Measurements from ENCODE around the gene VAC14.

Gene VAC14

DNA sequence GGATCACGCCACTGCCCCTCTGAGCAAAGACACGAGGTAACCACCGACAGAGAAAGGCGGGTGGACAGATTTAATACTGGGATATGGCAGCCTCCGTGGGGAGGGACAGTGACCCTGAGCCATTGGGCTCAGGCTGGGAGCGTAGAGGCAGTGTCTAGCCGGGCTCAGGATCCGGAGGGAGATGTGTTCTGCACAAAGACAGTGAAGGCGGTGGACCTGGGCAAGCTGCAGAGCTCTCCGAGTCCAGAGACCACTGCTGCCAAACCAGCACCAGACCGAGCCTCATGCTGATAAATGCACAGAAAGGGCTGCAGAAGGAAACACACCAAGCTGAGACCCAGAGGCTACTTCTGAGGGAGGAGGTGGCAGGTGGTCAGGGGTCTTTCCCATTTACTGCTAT, 88.6 kb downstream of the VAC14 start:
- TF ChIP-seq, protein P1, sequence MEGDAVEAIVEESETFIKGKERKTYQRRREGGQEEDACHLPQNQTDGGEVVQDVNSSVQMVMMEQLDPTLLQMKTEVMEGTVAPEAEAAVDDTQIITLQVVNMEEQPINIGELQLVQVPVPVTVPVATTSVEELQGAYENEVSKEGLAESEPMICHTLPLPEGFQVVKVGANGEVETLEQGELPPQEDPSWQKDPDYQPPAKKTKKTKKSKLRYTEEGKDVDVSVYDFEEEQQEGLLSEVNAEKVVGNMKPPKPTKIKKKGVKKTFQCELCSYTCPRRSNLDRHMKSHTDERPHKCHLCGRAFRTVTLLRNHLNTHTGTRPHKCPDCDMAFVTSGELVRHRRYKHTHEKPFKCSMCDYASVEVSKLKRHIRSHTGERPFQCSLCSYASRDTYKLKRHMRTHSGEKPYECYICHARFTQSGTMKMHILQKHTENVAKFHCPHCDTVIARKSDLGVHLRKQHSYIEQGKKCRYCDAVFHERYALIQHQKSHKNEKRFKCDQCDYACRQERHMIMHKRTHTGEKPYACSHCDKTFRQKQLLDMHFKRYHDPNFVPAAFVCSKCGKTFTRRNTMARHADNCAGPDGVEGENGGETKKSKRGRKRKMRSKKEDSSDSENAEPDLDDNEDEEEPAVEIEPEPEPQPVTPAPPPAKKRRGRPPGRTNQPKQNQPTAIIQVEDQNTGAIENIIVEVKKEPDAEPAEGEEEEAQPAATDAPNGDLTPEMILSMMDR (IDR thresholded peaks at IDR 0.05; ENCODE audit: extremely low read depth, missing control alignments), result no peak
- DNase-seq (ENCODE audit: low spot score), result no peak

DNA sequence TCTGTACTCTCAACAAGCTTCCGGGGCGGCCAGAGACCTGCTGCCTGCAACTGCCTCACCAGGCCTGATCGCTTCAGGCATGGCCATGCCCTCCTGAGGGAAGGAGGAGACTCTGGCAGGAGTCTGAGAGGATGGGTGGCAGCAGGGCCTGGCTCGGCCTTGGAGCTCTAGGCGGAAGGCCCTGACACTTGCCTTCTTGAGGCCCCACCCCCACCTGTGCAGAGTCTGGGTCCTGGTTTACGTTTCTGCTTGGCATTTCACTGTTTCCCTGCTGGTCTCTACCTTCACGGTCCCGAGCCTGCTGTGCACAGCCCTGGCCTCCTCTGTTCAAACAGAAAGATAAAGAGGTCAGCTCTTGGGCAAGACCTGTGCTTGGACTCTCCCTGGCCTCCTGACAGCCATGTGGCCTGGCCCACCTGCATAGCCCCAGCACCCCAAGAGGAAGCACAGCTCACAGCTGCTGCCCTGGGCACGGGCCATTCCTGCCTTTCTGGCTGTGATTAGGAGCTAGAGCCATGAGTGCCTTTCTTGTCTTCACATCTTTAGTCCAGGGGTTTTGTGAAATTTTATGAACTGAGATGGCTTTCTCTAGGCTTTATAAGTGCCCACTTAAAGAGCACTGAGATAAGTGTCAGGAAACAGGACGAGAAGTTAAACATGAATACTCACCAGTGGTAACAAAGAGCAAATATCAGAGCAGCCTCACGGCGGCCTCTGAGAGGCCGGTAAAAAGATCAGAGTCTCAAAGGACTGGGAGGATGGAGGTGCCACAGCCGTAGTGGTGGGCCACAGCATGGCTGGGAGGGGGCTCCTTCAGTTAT, 89.5 kb downstream of the VAC14 start:
- DNase-seq (ENCODE audit: low spot score), result no peak
- TF ChIP-seq, protein P1 (IDR thresholded peaks at IDR 0.05; ENCODE audit: extremely low read depth, missing control alignments), result no peak

DNA sequence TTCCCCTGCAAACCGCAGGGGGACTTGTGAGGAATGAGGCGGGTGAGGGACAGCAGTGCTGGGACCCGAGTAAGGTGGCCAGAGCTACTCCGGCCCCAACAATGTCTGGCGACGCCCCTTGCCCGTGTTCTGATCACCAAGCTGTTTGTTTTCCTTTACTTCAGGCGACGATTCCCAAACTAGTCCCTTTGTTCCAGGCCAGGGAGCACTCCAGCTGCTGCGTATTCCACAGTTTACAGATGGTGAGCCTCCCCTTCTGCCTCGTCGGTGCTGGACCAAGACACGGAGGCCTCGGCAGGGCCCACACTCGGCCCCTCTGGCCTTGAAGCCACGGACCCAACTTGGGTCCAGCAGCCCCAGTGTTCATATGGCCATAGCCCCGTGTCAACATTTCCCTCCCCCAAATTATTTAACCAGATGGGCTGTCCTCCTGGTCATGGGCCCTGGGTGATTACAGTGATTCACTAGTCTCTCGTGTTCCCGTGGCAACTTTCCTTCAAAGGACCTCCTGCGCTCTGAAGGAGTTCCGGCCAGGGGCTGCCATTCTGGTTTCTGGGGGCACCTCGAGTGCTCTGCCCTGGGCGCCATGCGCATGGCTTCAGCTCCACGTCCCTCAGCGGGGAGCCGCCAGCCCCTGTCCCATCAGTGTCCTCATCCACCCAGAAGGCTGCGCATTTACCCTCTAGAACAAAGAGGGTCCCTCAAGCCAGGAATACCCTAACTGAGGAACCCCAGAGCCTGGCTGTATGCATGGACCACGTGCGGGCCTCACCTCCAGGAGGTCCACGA, 90.3 kb downstream of the VAC14 start:
- TF ChIP-seq, protein P1 (IDR thresholded peaks at IDR 0.05; ENCODE audit: extremely low read depth, missing control alignments), result no peak
- DNase-seq (ENCODE audit: low spot score), result no peak

DNA sequence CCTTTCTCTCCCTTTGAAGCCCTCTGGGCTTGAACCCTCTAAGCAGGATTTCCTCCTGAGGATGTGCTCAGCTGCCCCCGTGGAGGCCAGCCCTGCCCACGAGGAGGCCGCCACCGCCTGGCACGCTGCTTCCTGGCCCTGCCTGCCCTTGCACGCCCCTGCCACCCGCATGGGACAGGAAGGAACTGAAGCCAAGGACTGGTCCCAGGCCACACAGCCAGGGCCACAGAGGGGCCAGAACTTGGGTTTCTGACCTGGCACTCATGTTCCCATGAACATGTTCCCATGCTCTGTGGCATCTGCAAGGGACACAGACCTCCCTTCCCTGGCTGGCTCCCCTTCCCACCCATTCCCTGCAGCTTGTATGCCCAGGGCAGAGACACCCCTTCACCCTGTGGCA, 91.0 kb downstream of the VAC14 start:
- no peak for DNase-seq (ENCODE audit: low spot score)
- TF ChIP-seq, protein P1 (IDR thresholded peaks at IDR 0.05; ENCODE audit: extremely low read depth, missing control alignments), result no peak

DNA sequence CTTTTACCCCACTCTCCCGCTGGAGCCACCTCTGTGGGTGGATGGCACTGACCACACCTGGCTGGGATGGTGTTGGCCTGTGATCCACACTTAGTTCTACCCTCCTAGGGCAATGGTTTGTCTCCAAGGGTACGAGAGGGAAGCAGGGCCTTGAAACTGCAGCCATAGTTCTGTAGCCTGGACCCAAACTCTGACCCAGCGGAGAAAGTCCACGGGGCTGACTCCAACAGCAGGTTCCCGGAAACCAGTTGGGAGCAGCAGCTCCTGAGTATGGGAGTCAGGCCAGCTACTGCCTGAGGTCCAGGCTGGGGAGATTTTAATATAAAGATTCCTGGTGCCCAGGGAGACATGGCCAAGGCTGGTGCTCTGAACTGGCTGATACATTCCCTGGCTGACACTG, 91.5 kb downstream of the VAC14 start:
- TF ChIP-seq, protein P1 (IDR thresholded peaks at IDR 0.05; ENCODE audit: extremely low read depth, missing control alignments), result no peak
- no peak for DNase-seq (ENCODE audit: low spot score)

DNA sequence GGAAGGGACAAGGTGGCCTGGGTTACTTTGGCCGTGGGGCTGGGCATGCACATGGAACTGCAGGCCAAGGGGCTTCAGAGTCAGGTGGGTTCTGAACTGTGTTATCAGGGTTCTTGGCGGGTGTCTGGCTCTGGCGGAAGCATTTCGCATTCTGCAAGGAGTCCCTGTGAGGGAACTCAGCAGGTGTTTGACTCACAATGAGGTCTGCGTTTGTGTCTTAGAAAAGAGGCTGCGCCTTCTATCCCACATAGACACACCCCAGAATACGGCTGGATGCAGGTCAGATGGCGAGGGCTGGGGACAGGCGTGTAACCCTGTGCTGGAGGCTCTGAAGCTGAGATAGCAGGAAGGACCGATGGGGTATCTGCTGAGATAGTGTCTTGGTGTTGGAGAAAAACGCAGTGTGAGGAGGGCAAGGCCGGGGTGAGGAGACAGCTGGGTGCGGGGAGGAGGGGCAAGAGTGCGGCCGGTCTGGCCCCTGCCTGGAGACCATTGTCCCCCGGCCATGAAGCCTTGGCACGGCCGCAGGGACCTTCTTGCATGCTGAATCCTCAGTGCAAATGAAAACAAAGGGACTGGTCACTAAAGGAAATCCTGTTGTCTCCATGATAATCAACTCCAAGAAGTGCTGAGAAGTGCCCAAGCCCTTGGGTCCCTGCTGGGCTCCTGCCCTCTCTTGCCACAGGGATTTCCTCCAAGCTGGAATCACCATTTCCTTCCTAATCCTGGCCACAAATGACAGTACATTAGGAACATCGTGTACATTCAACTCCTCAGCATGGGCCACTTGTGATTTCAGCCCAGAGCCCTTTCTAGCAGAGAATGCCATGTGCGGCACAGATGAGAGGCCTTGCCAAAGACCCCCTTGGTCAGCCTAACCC, 92.4 kb downstream of the VAC14 start:
- no peak for DNase-seq (ENCODE audit: low spot score)
- TF ChIP-seq, protein P1 (IDR thresholded peaks at IDR 0.05; ENCODE audit: extremely low read depth, missing control alignments), result no peak

Measured in GM20000 (cell line).